SK-N-SH treated with all-trans-retinoic acid at 6 μM for 48 hours (cell line): ENCODE data around the gene TTC31.

Source experiments
- BACH2 ChIP-seq: fragments of 250-450 bp; sonication (Bioruptor Pico); IDR thresholded peaks from 2 replicates; pipeline ENCODE4 v1.9.0; 2021; ENCODE audit warnings: mild to moderate bottlenecking, borderline replicate concordance
- CREB5 ChIP-seq: fragments of 250-450 bp; sonication (Bioruptor Pico); IDR thresholded peaks from 2 replicates; pipeline ENCODE4 v1.5.1; 2020; ENCODE audit warnings: low read depth, mild to moderate bottlenecking, moderate library complexity
- CSRNP3 ChIP-seq: fragments of 250-450 bp; sonication (Bioruptor Pico); IDR thresholded peaks from 2 replicates; pipeline ENCODE4 v1.5.1; 2021; ENCODE audit warnings: mild to moderate bottlenecking, moderate library complexity
- ESRRG ChIP-seq: fragments of 250-450 bp; sonication (Bioruptor Pico); IDR thresholded peaks from 2 replicates; pipeline ENCODE4 v1.6.1; 2021; ENCODE audit warnings: mild to moderate bottlenecking
- PATZ1 ChIP-seq: fragments of 250-450 bp; sonication (Bioruptor Pico); IDR thresholded peaks from 2 replicates; pipeline ENCODE4 v1.8.0; 2020; ENCODE audit warnings: mild to moderate bottlenecking, moderate library complexity, borderline replicate concordance
- TCF4 ChIP-seq: fragments of 250-450 bp; sonication (Bioruptor Pico); IDR thresholded peaks from 2 replicates; pipeline ENCODE4 v1.8.0; 2021; ENCODE audit warnings: mild to moderate bottlenecking, moderate library complexity, borderline replicate concordance
- TSHZ2 ChIP-seq: fragments of 250-450 bp; sonication (Bioruptor Pico); IDR thresholded peaks from 2 replicates; pipeline ENCODE4 v1.5.0; 2020; ENCODE audit warnings: mild to moderate bottlenecking, moderate library complexity
- ZFP3 ChIP-seq: fragments of 250-450 bp; sonication (Bioruptor Pico); IDR thresholded peaks from 2 replicates; pipeline ENCODE4 v1.5.0; 2020; ENCODE audit warnings: mild to moderate bottlenecking, moderate library complexity
- ZNF565 ChIP-seq: fragments of 450-650 bp; formaldehyde crosslinking; conservative IDR thresholded peaks from 2 replicates; pipeline ENCODE4 v1.5.0; 2020; ENCODE audit warnings: low read depth, mild to moderate bottlenecking, moderate library complexity
- ZNF70 ChIP-seq: fragments of 450-650 bp; formaldehyde crosslinking; IDR thresholded peaks from 2 replicates; pipeline ENCODE4 v1.5.0; 2020; ENCODE audit warnings: mild to moderate bottlenecking, moderate library complexity

DNA sequence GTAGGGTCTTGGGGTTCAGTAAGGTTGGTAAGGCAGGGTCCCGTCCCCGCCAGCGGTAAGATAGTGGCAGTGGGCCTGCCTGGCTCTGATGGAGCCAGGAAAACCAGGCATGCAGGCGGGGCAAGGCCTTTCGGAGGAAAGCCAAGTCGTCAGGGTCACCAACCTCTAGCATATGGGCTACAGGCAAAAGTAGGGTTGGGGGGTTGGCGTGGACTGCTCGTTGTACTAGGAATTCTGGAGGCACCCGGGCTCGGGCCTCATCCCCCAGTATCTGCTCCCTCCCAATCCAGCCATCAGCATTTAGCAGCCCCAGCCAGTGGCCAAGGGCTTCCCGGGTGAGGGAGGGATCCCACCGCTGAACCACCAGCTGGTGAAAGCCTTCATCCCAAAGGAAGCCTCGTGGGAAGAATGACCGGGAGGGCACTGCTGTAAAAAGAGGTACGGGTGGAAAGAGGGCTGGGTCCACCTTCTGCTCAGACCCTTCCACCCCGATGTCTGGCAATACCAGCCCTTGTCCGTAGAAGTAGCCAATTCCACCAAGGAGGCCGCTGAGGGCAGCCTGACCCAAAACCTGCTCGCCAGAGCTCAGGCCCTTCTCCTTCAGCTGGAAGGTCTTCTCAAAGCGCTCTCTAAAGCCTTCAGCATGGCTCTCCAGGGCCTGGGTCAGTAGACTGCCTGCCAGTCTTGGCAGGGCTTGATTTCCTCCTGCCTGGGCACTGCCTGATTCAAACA is 20.7 kb upstream of the TTC31 start:
- TF ChIP-seq ZNF70 (CRISPR knock-in tag) (no peak), CREB5 (CRISPR knock-in tag) (no peak), TCF4 (CRISPR knock-in tag) (no peak), CSRNP3 (CRISPR knock-in tag) (no peak), PATZ1 (CRISPR knock-in tag) (no peak), ZFP3 (CRISPR knock-in tag) (no peak), BACH2 (CRISPR knock-in tag) (no peak), ESRRG (CRISPR knock-in tag) (no peak), ZNF565 (no peak), TSHZ2 (no peak)
